Measurements from ENCODE around the gene GPR75. TPM values are rescaled to one million over a fixed set of nuclear protein-coding genes. Genes with fewer than 3 reads are reported as not detected.
A peak's percentile ranks its signal among the peaks of the same experiment; 100 is the strongest.

The GPR75 gene
- total and polyA plus RNA-seq, 2 of the 13 experiments (the other 11 are each of a cell fraction or from before 2014, with no cell fraction given): 3.3 to 4.1 TPM

DNA sequence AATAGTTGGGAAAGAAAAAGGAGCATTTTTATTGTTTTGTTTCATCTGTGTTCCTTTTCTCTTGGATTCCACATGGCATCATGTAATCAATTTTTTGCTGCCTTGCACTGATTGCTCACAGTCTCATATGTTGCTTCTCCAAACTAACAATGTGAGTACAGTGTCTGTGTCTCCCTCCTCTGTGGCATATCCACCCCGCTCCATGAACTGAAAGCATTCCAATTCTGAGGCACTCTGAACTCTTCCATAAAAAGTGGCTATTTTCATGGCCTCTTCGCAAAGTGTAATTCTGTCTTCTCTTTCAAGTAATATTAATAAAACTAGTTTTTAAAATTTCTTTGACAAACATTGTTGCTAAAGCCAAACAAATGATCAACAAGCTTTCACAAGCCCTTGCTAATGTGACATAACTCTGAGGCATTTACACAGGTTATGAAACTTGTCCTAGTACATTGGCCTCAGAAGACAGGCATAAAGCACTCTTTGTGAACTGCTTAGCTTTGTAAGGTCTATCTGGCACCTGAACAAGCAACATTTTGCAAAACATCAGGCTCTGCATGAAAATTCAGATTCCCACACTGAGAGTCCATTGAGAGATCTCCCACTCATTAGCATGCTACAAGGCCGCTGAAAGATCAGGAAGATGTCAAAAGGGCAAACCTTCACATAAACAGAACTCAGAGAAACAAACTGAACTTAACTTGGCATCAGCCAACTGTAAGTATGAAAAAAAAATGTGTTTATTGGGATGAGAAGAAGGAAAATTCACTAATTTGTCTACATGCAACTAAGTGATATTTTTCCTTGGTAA is 33.0 kb downstream of the GPR75 start (continued):
- TF ChIP-seq MYPOP (CRISPR knock-in tag; IDR thresholded peaks at IDR 0.05) (peak; percentile 88; the same call in 1 of the 2 replicates), ZC3H4 (CRISPR knock-in tag; IDR thresholded peaks at IDR 0.05; ENCODE audit: borderline replicate concordance) (no peak), ZNF263 (CRISPR knock-in tag; IDR thresholded peaks at IDR 0.05) (0 out of 2 replicates have a peak, but pooled peaks have one; percentile 13), LCORL (IDR thresholded peaks at IDR 0.05) (peak; percentile 59), LCORL (CRISPR knock-in tag; IDR thresholded peaks at IDR 0.05) (peak; percentile 55; the same call in 1 of the 2 replicates), SRF (IDR thresholded peaks at IDR 0.05; ENCODE audit: low read depth, low read length) (peak; percentile 41; the same call in 1 of the 2 replicates), FLYWCH1 (CRISPR knock-in tag; IDR thresholded peaks at IDR 0.05) (no peak), PATZ1 (CRISPR knock-in tag; IDR thresholded peaks at IDR 0.05) (peak; percentile 82), FOXJ3 (CRISPR knock-in tag; IDR thresholded peaks at IDR 0.05; ENCODE audit: borderline replicate concordance) (peak; percentile 100), ZNF883 (CRISPR knock-in tag; IDR thresholded peaks at IDR 0.05; ENCODE audit: not compliant biosample characterization) (no peak), PPARG (CRISPR knock-in tag; conservative IDR thresholded peaks at IDR 0.05) (peak; percentile 91), ISL2 (CRISPR knock-in tag; IDR thresholded peaks at IDR 0.05) (peak; percentile 99), NR2F6 (IDR thresholded peaks at IDR 0.05) (peak; percentile 96), NR2F6 (CRISPR knock-in tag; IDR thresholded peaks at IDR 0.05) (peak; percentile 96), MBNL3 (CRISPR knock-in tag; conservative IDR thresholded peaks at IDR 0.05) (no peak), ZNF562 (CRISPR knock-in tag; IDR thresholded peaks at IDR 0.05; ENCODE audit: borderline replicate concordance) (no peak), ZNF160 (CRISPR knock-in tag; IDR thresholded peaks at IDR 0.05) (peak; percentile 60; the same call in 1 of the 2 replicates), STAG1 (CRISPR knock-in tag; IDR thresholded peaks at IDR 0.05) (peak; percentile 17; the same call in 1 of the 2 replicates), ZNF790 (CRISPR knock-in tag; IDR thresholded peaks at IDR 0.05; ENCODE audit: borderline replicate concordance) (no peak), RFX3 (CRISPR knock-in tag; IDR thresholded peaks at IDR 0.05) (peak; percentile 24; the same call in 1 of the 2 replicates)
- TF ChIP-seq, protein P1, sequence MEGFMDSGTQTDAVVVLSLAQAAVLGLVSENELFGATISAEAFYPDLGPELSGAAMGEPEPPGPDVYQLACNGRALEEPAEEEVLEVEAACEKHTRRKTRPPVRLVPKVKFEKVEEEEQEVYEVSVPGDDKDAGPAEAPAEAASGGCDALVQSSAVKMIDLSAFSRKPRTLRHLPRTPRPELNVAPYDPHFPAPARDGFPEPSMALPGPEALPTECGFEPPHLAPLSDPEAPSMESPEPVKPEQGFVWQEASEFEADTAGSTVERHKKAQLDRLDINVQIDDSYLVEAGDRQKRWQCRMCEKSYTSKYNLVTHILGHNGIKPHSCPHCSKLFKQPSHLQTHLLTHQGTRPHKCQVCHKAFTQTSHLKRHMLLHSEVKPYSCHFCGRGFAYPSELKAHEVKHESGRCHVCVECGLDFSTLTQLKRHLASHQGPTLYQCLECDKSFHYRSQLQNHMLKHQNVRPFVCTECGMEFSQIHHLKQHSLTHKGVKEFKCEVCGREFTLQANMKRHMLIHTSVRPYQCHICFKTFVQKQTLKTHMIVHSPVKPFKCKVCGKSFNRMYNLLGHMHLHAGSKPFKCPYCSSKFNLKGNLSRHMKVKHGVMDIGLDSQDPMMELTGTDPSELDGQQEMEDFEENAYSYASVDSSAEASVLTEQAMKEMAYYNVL (CRISPR knock-in tag; IDR thresholded peaks at IDR 0.05; ENCODE audit: borderline replicate concordance): peak; percentile 91
- TF ChIP-seq, protein P2, sequence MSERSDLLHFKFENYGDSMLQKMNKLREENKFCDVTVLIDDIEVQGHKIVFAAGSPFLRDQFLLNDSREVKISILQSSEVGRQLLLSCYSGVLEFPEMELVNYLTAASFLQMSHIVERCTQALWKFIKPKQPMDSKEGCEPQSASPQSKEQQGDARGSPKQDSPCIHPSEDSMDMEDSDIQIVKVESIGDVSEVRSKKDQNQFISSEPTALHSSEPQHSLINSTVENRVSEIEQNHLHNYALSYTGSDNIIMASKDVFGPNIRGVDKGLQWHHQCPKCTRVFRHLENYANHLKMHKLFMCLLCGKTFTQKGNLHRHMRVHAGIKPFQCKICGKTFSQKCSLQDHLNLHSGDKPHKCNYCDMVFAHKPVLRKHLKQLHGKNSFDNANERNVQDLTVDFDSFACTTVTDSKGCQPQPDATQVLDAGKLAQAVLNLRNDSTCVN (CRISPR knock-in tag; IDR thresholded peaks at IDR 0.05; ENCODE audit: borderline replicate concordance): peak; percentile 48; the same call in 1 of the 2 replicates
